HCEC 1CT (cell line): Measurements from ENCODE around the gene MAU2.

ENCODE experiments used
- DNase-seq: peaks from one replicate; pipeline ENCODE4 v3.0.0-alpha.2; 2017

MAU2 gene

DNA sequence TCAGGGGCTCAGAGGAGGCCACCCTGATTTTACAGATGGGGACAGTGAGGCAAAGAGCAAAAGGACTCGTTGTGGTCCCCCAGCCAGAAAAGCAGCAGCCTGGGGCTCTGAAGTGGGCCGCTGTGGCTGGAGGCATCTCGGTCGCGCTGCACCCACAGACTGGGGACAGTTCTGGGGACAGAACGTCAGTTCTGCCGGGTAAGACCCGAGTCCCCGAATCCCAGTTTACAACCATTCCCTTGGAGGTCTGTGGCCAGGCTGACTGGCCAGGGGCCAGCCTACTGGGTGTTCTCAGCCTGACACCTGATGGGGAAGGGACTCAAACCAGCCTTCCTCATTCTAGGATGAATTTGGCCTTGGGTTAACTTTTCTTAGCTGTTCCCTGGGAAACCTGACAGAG, 14.4 kb upstream of the MAU2 start:
- DNase-seq = no peak

DNA sequence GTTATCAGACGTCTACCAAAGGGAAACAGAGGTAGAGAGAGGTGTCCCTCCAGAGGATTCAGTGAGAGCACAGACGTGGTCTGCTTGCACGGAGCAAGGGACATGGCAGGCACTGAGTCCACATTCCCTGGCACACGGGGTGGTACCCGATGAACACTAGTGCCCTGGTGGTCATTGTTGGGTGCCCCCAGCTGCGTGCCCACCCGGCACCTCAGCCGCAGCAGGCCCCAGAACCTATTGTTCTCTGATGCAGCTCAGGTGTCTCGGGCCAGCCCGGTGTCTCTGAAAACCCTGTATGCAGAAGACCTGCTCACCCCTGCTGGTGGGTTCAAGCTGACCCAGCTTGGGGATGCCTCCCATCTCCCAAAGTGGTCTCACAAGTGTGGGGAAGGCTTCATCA, 12.3 kb upstream of the MAU2 start:
- DNase-seq = no peak

DNA sequence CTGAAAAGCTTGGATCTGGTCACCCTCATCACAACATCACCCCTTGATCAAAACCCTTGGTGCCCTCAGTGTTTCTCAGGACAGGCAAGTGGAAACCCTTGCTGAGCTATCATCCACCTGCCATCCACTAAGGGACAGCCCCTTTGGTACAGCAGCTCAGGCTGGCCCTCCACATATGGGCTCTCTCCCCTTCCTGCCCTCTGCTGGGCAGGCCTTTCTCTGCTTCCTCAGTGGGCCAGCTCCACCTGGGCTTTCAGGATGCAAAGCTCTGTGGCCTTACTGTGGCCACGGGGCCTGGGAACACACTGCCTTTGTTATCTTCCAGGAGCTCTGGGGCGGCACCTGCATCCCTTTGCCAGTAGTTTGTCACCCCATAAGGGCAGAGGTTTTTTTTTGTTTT, 5.2 kb upstream of the MAU2 start:
- no peak for DNase-seq

DNA sequence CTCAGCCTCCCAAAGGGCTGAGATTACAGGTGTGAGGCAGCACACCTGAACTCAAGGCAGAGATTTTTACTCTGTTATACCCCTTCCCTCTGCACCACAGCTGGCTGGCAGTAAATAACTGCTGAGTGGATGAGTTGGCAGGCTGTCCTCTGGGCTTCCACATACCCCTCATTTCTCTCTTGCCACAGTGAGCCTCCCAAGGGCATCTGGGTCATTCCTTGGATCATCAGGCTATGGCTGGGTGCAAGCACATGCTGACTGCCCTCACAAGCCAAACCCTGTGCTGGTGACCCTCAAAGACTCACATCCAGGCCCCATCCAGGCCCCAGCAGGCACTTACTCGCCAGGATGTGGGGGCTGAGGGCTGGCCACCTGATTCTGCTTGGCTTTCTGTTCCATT, 4.5 kb upstream of the MAU2 start:
- DNase-seq = no peak

DNA sequence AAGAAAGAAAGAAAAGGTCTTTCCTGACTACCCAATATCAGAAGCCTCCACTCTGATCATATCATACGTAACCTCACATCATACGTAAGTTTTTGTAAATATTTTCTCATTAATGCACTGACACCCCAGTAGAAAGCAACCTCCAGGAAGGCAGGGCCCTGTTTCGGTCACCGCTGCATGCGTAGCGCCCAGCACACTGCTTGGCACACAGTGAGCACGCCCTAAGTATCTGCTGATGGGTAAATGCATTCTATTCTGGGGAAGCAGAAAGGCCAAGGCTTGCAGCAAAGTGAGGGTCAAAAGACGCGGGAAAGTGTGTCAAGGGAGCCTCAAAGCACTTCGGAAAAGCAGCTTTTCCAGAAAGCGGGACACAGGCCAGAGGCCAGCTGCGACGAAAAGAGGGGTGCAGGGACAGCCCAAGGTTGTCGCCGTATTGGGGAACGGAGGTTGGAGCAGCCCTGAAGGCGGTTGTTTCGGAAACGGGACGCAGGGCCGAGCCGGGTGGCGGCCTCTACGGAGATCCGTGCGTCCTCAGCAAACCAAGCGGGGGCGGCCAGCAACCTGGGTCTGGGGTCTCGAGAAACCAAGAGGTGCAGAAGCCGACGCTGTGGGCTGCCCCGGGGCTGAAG, 783 bp upstream of the MAU2 start:
- no peak for DNase-seq

DNA sequence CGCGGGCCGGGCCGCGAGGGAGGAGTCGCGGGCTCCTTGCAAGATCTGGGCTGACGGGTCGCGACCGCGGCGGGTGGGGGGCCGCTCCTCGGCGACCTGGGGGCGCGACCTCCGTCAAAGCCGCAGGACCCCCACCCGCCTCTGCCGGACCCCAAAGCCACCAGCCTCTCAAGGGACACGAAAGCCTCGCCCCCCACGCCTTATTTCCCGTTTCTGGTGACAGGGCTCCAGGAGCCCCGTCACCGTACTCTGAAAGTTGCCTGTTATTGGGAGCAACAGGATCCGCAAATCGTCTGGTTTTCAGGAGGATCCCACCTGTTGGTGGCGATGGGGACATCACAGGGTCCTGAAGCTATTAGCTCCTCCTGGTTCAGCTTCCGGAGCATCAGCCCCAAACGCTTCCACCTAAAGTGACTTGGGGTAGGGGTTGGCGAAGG, 530 bp downstream of the MAU2 start:
- DNase-seq = no peak

DNA sequence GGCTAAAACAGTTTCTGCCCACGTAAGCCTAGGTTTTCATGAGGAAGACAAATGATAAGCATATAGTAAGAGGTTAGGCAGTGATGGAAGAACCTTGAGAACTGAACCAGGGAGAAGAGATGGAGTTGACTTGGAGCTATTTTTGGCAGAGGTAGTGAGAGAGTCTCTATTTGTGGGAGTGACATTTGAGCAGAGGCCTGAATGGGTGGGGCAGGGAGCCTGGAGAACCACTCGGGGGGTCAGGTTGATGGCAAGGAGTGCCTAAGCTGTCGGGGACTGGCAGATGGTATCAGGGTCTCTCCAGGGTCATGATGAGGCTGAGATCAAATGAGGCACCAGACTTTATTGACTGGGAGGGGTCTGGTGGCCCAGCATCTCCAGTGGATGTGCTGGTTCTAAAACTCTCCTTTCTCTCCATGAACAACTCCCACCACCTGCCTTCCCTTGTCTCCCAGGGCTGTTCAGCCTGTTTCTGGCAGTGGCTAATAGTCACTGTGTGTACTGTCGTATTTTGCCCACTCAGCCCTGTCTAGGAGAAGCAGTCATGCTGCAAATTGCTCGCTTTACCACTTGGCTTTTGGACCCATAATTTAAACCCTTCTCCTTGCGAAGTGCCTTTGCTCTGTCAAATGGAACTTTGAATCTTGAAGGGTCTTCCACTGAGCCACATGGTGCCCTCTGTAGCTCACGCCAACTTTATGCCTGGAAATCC, 3.6 kb downstream of the MAU2 start:
- DNase-seq = no peak

DNA sequence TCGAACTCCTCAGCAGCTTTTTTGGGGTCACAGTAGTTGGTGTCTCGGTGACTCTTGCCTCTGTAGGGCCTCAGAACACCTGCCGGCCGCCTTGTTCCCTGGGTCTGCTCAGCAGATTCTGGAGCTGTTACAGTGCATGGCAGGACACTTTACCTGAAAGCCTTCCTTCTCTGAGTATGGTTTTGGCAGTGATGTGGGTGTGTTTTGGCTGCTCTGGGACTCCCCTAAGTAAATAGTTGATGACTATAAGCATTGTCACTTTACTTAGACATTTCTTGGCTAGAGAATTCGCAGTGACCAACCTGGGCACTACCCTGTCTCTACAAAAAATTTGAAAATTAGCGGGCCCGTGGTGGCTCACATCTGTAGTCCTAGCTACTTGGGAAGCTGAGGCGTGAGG, 7.0 kb downstream of the MAU2 start:
- DNase-seq = no peak

DNA sequence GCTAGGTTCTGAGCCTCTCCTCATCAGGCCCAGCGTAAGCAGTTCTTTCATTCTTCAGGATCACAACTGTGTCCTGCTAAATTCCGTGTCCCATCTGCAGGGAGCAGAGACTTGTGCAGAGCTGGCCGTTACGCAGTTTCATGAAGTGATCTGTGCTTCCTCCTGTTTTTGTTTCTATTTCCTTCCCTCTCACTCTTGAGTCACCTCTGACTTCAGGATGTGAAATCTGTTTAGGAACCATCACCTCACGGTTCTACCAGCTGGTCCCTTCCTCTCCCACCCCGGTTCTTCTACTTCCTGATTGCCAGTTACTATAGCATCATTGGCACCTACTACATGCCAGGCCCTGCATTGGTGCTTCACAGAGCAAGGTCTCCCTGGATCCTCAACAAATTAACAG, 8.5 kb downstream of the MAU2 start:
- DNase-seq = no peak

DNA sequence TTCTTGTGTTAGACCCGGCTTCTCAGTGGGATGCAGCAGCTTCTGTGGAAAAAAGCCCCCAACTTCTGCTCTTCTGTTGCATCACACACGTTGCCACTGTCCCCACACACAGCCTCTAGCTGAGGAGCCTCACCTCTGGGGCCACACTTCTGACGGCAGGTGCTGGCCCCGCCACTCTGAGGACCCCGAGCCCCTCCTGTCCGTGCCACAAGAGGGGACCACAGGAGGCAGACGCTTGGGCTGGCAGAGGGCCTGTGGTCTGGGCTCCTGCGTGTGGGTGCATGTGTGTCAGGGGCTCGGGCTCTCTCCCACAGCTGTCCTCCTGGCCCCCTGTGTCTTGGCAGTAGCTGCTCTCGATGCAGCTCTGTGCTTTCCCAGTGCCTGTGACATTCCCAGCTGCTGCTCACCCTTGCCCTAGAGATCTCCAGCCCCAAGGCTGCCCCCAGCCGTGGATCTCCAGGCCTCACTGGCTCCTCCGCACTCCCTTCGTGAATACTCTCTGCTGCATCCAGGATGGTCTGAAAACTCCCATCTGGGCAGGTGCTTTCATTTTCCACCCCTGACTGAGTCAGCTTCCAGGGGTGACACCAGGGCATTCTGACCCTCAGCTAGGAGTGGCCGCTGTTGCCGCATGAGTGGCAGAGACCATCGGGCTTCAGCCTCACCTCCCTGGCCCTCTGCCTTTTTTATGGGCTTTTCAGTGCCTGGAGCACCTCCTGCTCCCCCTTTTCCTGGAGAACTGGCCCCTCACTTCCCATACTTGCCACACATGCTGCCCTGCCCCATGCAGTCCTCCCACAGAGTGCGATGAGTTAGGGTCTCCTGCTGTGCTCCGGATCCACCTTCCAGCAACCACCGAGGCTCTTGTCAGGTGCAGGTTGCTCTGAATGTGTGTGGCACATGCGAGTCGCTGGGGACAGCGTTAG, 13.7 kb downstream of the MAU2 start:
- no peak for DNase-seq

DNA sequence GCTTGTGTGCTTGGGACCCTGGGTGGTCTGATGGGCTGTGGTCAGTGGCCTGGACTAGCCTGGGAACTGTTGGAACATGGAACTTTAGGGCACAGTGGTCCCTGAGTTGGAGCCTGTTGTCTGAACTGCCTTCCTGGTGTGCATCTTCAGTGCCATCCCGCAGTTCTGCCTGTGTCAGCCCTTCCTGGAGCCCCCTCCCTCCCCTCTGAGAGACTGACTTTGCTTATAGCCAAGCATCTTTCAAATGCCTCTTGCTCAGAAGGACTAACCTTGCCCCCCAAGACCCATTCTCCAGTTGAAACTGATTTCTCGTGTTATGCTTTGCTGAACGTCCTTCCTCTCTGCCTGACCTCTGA, 14.3 kb downstream of the MAU2 start:
- DNase-seq = no peak

DNA sequence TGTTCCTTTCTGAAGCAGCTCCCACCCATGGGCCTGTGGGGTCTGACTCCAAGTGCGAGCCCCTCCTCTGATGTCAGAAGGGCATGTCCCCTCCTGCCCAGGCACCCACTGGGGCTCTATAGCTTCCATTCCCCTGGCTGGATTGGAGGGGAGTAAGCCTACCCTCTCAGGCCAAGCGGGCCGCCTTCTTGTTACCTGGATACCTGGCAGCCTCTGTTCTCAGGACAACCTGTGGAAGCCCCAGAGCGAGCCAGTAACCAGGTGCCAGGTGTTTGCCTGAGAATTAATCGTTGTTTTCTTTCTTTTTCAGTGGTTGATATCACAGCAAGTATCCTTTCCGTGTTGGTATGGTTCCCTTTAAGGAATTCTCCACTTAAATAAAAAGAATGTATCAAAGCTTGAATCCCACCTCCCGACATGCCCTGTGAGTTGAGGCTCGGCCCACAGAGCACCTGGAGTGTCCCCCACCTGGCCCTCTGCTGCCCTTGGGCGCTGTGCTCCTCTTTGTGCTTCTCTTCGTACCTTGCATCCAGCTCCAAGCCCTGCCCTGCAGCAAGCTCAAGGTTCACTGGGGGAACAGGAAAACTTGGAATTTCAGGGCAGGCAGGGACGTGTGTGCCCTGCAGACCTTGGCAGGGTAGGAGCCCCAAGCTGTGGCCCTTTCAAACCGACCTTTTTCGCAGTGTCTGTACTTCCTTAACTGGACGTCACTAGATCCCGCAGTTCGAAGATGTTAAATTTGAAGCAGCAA, 15.0 kb downstream of the MAU2 start:
- DNase-seq = no peak

DNA sequence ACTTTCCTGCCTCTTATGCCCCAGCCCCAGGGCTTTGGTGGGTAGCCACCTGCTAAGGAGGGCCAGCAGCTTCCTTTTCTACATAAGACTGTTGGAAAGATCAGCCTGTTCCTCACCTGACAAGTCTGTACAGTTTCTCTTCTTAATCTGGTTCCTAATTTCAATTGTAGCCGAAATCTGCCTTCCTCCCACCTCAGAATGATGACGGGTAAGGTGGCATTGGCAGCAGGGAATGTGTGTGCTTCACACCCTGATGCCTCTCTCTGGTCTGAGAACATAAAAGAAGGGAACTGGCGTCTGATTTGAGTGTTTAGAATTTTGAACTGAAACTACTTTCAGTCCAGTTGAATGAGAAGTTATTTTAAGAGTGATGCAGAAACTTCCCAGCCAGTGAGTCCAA, 16.0 kb downstream of the MAU2 start:
- DNase-seq = no peak

DNA sequence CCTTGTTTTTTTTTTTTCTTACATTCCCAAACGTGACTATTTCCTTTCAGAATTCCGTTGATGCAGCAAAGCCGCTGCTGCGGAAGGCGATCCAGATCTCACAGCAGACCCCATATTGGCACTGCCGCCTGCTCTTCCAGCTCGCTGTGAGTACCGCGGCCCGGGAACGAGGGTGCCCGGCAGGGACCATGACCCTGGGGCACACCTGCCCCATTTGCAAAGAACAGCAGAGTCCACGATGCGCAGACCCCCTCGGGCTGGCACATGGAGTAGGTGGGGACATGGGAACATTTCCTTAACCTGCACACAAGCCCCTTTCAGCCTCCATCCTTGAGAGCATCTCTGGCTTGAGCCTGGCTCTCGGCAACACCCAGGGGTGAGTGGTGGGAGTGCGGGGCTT, 16.5 kb downstream of the MAU2 start:
- no peak for DNase-seq

DNA sequence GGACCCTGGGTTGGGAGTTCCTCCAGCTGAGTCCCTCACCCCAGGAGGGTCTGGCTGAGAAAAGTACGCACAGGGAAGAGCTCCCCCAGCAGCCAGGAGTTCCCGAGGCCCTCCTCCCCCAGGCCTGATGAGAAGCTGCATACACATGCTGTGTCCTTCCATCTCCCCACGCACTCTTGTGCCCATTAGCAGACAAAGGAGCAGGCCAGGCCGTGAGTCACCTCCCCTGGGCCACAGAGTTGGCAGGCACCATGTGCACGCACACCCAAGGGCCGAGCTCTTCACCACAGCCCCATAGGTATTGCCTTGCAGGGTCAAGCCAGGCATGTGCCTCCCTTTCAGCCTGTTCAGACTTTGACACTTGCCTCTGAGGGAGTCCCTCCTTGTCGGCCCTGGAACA, 17.5 kb downstream of the MAU2 start:
- no peak for DNase-seq

DNA sequence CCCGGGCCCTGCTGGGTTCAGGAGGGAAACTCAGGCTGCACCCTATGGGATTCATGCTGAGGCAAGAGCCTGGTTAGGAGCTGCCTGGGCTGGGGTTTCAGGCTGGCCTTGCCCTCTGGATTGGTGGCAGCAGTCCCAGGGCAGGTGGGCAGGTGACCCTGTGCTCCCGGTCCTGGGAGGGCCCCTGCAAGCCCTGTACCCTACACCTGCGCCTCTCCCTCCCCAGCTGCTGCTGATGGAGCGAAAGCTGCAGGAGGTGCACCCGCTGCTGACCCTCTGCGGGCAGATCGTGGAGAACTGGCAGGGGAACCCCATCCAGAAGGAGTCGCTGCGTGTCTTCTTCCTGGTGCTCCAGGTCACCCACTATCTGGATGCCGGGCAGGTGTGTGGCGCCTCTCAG, 20.4 kb downstream of the MAU2 start:
- DNase-seq = no peak

DNA sequence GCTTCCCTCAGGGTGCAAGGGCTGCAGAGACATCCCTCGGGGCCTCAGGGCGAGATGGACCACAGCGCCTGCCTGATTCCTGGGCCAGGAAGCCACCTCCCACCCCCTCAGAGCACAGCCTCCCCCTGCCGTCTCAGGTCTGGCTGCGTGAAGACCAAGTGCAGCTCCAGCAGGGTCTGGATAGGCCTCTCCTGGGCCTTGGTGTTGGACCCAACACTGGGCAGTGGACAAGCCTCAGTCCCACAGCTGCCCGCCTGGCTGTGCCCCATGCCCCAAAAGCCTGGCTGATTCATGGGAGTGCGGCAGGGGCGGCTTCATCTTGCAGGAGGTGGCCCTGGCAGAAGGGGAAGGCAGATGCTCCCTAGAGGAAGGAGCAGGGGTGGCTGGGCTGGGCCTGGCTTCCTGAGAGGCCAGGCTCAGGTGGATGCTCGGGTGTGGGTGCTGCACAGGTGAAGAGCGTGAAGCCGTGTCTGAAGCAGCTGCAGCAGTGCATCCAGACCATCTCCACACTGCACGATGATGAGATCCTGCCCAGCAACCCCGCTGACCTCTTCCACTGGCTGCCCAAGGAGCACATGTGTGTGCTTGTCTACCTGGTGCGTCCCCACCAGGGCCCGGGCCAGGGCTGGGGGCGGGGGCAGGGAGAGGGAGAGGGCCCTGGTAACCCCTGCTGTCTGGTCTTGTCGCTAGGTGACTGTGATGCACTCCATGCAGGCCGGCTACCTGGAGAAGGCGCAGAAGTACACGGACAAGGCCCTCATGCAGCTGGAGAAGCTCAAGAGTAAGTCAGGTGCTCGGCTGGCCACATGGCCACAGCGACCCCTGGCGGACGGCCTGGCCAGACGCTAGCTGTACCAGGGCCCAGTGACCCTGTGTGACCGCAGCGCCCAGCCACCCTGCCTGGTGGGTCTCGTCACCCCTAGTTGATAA, 21.7 kb downstream of the MAU2 start:
- peak; percentile 40 for DNase-seq

DNA sequence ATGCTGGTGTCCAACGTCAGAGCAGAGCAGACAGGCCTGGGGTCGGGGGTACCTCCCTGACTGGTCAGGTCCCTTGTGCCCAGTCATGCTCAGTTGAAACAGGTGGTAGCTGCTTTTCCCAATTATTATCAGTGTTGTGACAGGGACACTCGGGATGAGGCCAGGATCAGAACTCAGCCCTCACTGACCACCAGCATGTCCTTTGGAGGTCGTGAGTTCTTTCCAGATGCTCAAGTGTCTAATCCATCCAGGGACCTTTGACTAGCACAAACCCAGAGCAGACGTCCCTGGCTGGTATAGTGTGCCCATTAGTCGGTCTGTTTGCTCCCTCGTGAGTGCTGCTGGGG, 22.4 kb downstream of the MAU2 start:
- no peak for DNase-seq

DNA sequence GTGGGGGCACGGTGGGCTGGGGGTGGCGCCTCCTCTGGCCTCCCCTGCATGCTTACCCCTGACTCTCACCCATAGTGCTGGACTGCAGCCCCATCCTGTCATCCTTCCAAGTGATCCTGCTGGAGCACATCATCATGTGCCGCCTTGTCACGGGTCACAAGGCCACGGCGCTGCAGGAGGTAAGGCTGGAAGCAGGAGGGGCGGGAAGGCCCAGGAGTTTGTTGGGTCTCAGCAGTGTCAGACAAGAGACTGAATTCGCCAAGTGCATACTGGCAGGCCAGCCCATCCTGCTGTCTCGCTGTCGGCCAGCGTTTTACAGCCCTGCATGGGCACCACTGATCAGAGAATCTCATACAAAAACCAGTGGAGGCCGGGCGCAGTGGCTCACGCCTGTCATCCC, 23.1 kb downstream of the MAU2 start:
- no peak for DNase-seq

DNA sequence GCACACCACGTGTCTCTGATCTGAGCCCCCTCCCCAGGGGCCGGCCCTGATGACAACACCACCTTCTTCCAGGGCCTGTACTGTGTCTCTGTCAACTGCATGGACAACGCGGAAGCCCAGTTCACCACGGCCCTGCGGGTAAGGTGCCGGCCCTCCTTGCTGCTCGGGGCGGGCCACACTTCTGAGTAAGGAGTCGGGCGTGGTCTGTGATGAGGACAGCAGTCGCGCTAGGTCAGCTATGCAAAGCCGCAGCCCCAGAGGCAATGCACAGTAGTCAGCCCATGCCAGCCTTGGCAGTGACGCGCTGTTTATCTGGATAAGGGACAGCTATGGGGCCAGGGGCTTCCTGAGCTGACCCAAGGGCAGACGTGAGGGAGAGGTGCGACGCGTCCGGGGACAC, 24.6 kb downstream of the MAU2 start:
- DNase-seq = no peak

DNA sequence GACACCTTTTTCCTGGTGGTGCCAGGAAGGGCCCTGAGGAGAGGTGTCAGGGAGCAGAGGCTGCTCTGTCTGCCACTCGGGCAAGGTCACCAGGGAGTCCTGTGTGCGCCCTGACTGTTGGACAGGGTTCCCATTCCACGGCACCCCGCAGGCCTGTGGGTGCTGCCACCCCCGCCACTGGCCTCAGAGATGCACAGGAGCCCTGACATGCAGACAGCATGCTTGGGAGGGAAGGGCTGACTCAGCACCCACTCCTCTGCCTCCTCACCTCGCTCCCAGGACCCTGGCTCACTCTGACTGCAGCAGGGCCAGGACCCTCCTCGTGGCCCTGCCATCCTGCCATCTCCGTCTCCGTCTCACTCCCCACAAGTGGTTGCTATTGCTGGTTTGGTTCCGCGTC, 25.3 kb downstream of the MAU2 start:
- DNase-seq = no peak

DNA sequence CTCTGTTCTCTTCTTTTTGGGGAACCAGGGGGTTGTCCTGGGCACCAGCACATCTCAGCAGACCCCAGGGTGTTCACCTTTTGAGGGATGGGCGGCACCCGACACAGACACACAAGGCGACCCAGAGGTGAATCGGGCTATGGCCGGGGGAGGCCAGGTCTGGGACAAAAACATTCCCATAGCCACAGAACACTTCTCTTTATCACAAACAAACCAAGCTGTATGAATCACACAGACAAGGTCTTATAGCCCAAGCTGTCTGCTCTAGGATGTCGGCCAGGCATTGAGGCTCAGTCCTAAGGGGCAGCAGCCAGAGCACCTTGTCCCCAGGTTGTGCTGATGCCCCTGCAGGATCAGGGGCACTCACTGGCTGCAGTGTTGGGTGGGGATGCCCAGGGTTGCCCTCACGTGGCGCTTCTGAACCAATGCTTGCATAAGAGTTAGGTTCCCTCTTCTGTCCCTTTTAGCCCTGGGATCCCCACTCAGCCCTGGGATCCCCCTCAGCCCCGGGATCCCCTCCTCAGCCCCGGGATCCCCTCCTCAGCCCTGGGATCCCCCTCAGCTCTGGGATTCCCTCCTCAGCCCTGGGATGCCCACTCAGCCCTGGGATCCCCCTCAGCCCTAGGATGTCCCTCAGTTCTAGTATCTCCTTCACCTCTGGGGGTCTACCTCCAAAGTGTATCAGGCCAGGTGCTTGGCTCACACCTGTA, 26.9 kb downstream of the MAU2 start:
- no peak for DNase-seq
